K562 (cell line): ENCODE results near the gene CCL19. TPM values are rescaled to one million over a fixed set of nuclear protein-coding genes. Genes with fewer than 3 reads are reported as not detected.

ENCODE experiments used
- ATAC-seq: fragments of 200-7000 bp; cut with Tn5 transposase; 3 replicates; pipeline ENCODE4 v1.9.1; 2020; ENCODE audit warnings: moderate library complexity
- BruUV-seq: library from RNA; stranded (reverse); fragments of 400-500 nt; replicated peaks from 2 replicates; lab custom pipeline; 2021; lab: Mats Ljungman, UMichigan
- CTCF ChIA-PET: fragments of 300-600 bp; formaldehyde crosslinking; extraction: SDS; loops from one replicate; lab custom pipeline; 2021; ENCODE audit warnings: low intra/inter-chr PET ratio; lab: Yijun Ruan, JAX
- POLR2A ChIA-PET: fragments of 300-600, 350-650 bp; sonication (Branson Sonifier 250); formaldehyde crosslinking; extraction: SDS; loops from one replicate; lab custom pipeline; 2021; ENCODE audit warnings: antibody characterized with exemption, inconsistent platforms; lab: Yijun Ruan, JAX
- DNase-seq, 4 experiments: peaks; one replicate each; pipeline versions ENCODE4 v3.0.0 to v3.0.0-alpha.2; 2011 to 2018; ENCODE audit warnings: low spot score in 3 of 4, mixed read lengths in 3 of 4; ENCODE audit errors: extremely low read depth in 1 of 4
- FAIRE-seq: peaks from 2 replicates; lab custom pipeline; 2011; peaks lifted over from hg19 to GRCh38; lab: Jason Lieb, UNC
- H2AFZ ChIP-seq: 2 replicates; pipeline ENCODE4 v1.6.0; 2011; ENCODE audit warnings: low read depth, low read length, control low read depth, inconsistent platforms
- H3K27ac ChIP-seq: fragments of 200-600 bp; 3 replicates; pipeline ENCODE4 v1.8.0; 2011; ENCODE audit warnings: low read depth, mild to moderate bottlenecking, control low read depth, inconsistent platforms, low read length, moderate library complexity, mixed read lengths; ENCODE audit errors: extremely low read depth
- H3K27me3 ChIP-seq, 2 experiments: fragments of 300-600 bp in 1 of 2; 2 replicates in 1 of 2; 3 replicates in 1 of 2; pipeline versions ENCODE4 v1.6.0 to v1.8.0; 2011; ENCODE audit warnings: inconsistent platforms in 2 of 2, low read length in 2 of 2, mild to moderate bottlenecking in 1 of 2, mixed read lengths in 1 of 2, moderate library complexity in 1 of 2; ENCODE audit not compliant: control insufficient read depth in 2 of 2, insufficient read depth in 2 of 2
- H3K36me3 ChIP-seq: fragments of 300-600 bp; 3 replicates; pipeline ENCODE4 v1.8.0; 2011; ENCODE audit warnings: mild to moderate bottlenecking, low read length, inconsistent platforms; ENCODE audit not compliant: control insufficient read depth, insufficient read depth
- H3K4me1 ChIP-seq, 2 experiments: fragments of 200-600 bp in 1 of 2; replicated peaks in 1 of 2; 2 replicates in 1 of 2; 3 replicates in 1 of 2; pipeline versions ENCODE4 v1.5.1 to v1.8.0; 2011; ENCODE audit warnings: inconsistent platforms in 2 of 2, low read length in 2 of 2, mild to moderate bottlenecking in 1 of 2, mixed read lengths in 1 of 2, moderate library complexity in 1 of 2; ENCODE audit not compliant: control insufficient read depth in 2 of 2, insufficient read depth in 2 of 2
- H3K4me2 ChIP-seq: 2 replicates; pipeline ENCODE4 v1.6.1; 2011; ENCODE audit warnings: low read length, control low read depth, inconsistent platforms, mixed read lengths; ENCODE audit not compliant: insufficient read depth
- H3K4me3 ChIP-seq: fragments of 200-600 bp; sonication (generic), shearing (Covaris generic); 2 replicates; pipeline ENCODE4 v1.5.1; 2016; ENCODE audit warnings: control low read depth, inconsistent platforms
- H3K79me2 ChIP-seq: fragments of 200-600 bp; 3 replicates; pipeline ENCODE4 v1.8.0; 2011; ENCODE audit warnings: low read length, inconsistent platforms; ENCODE audit not compliant: control insufficient read depth, insufficient read depth
- H3K9ac ChIP-seq, 2 experiments: 2 replicates each; pipeline versions ENCODE4 v1.6.0 to v1.6.1; 2011; ENCODE audit warnings: low read depth in 2 of 2, low read length in 2 of 2, control low read depth in 1 of 2, inconsistent platforms in 1 of 2, mild to moderate bottlenecking in 1 of 2, mixed read lengths in 1 of 2; ENCODE audit not compliant: insufficient read depth in 1 of 2
- H3K9me1 ChIP-seq: one replicate; pipeline ENCODE4 v1.6.0; 2011; ENCODE audit warnings: inconsistent platforms, mild to moderate bottlenecking, low read length, moderate library complexity; ENCODE audit not compliant: control insufficient read depth, insufficient read depth
- H3K9me3 ChIP-seq: replicated peaks from 2 replicates; pipeline ENCODE4 v1.5.1; 2011; ENCODE audit warnings: low read depth, low read length, inconsistent platforms; ENCODE audit not compliant: control insufficient read depth, insufficient read depth
- H4K20me1 ChIP-seq: replicated peaks from 2 replicates; pipeline ENCODE4 v1.6.1; 2011; ENCODE audit warnings: low read length, inconsistent platforms, mixed read lengths; ENCODE audit not compliant: control insufficient read depth, insufficient read depth
- DNMT1 ChIP-seq: fragments of 450-650 bp; IDR thresholded peaks from 2 replicates; pipeline ENCODE4 v1.6.1; 2016; ENCODE audit warnings: antibody characterized with exemption, mild to moderate bottlenecking
- GATAD2B ChIP-seq: fragments of 450-650 bp; IDR thresholded peaks from 2 replicates; pipeline ENCODE4 v1.6.1; 2017; ENCODE audit warnings: mild to moderate bottlenecking, borderline replicate concordance
- HDAC1 ChIP-seq, 2 experiments: fragments of 450-650 bp; IDR thresholded peaks; 2 replicates each; pipeline ENCODE4 v1.6.1; 2016 to 2017; ENCODE audit warnings: inconsistent platforms in 1 of 2, mild to moderate bottlenecking in 1 of 2, moderate library complexity in 1 of 2
- NCOA2 ChIP-seq, 2 experiments: fragments of 450-650 bp; IDR thresholded peaks; 2 replicates each; pipeline ENCODE4 v1.6.1; 2018; ENCODE audit warnings: mild to moderate bottlenecking in 2 of 2, moderate library complexity in 1 of 2; ENCODE audit not compliant: partially characterized antibody in 2 of 2
- NR2F6 ChIP-seq: fragments of 450-650 bp; formaldehyde crosslinking; IDR thresholded peaks from 2 replicates; pipeline ENCODE4 v1.4.0; 2020; ENCODE audit warnings: mild to moderate bottlenecking
- RCOR1 ChIP-seq, 2 experiments: IDR thresholded peaks; 2 replicates each; pipeline ENCODE4 v1.6.1; 2012; ENCODE audit warnings: low read depth in 2 of 2, low read length in 2 of 2, borderline replicate concordance in 1 of 2, improper control_type of control experiment in 1 of 2
- TARDBP ChIP-seq: fragments of 450-650 bp; IDR thresholded peaks from 2 replicates; pipeline ENCODE4 v1.6.1; 2016
- TCF7 ChIP-seq: sonication (generic); IDR thresholded peaks from 2 replicates; pipeline ENCODE4 v1.6.1; 2016; ENCODE audit warnings: antibody characterized with exemption, borderline replicate concordance
- ZC3H8 ChIP-seq: fragments of 450-650 bp; IDR thresholded peaks from 2 replicates; pipeline ENCODE4 v1.6.1; 2017
- WGBS: fragments of 100-300 bp; shearing (Covaris generic); methylation state at CpG from one replicate; pipeline ENCODE4 v1.1.6; 2016; ENCODE audit warnings: low coverage, mixed read lengths; ENCODE audit not compliant: insufficient coverage; ENCODE audit errors: missing lambda C conversion rate; 5-methylcytosine and 5-hydroxymethylcytosine counted together
- in situ Hi-C: fragments of 300-500 bp; cut with MboI; formaldehyde crosslinking; loops from 4 replicates; pipeline ENCODE4 v1.15.0; 2018; ENCODE audit warnings: inconsistent platforms, mixed read lengths
- intact Hi-C: fragments of 100-400 bp; cut with micrococcal nuclease; formaldehyde crosslinking; loops from 2 replicates; pipeline ENCODE4 v1.14.2; 2022
- polyA plus RNA-seq, 8 experiments: library from polyadenylated mRNA; depleted of rRNA in 4 of 8; stranded (reverse) in 5 of 8; unstranded in 3 of 8; fragments of >200 nt; fragmentation: Nextera tagmentation in 2 of 8; fragmentation: Illumina TruSeq in 1 of 8; extraction: Ambion mirVana in 2 of 8; extraction: Trizol in 1 of 8; gene quantifications; 2 replicates each; pipeline versions ENCODE4 v1.2.1 to v1.2.3, GENCODE V29; 2011 to 2014; ENCODE audit warnings: inconsistent platforms in 1 of 8, missing spikeins in 1 of 8
- total RNA-seq, 7 experiments: library from RNA; depleted of rRNA in 6 of 7; stranded (reverse); fragments of >200 nt in 6 of 7; fragmentation: Illumina TruSeq in 2 of 7; extraction: Trizol in 2 of 7; gene quantifications; 2 replicates each; pipeline versions ENCODE4 v1.2.1 to v1.2.3, GENCODE V29; 2011 to 2021; ENCODE audit warnings: low replicate concordance in 1 of 7
- TF ChIP-seq, protein P1 (sequence below): fragments of 200-400 bp; formaldehyde crosslinking; IDR thresholded peaks from 2 replicates; pipeline ENCODE4 v1.6.1; 2017; ENCODE audit warnings: mild to moderate bottlenecking, low read depth, low read length, moderate library complexity
- TF ChIP-seq, protein P2 (sequence below): sonication (generic); formaldehyde crosslinking; IDR thresholded peaks from 2 replicates; pipeline ENCODE4 v1.8.1; 2023; ENCODE audit warnings: missing genetic modification reagents, mild to moderate bottlenecking, borderline replicate concordance
- TF ChIP-seq, protein P3 (sequence below): fragments of 250-450 bp; sonication (Bioruptor Pico); IDR thresholded peaks from 2 replicates; pipeline ENCODE4 v1.5.0; 2021
- TF ChIP-seq, protein P4 (sequence below): fragments of 450-650 bp; IDR thresholded peaks from 2 replicates; pipeline ENCODE4 v1.7.1; 2018; ENCODE audit warnings: mild to moderate bottlenecking, low read depth; ENCODE audit not compliant: partially characterized antibody

The CCL19 gene
- total and polyA plus RNA-seq, 9 of the 15 experiments (the other 6 are each of a cell fraction or from before 2014, with no cell fraction given) = not detected

DNA sequence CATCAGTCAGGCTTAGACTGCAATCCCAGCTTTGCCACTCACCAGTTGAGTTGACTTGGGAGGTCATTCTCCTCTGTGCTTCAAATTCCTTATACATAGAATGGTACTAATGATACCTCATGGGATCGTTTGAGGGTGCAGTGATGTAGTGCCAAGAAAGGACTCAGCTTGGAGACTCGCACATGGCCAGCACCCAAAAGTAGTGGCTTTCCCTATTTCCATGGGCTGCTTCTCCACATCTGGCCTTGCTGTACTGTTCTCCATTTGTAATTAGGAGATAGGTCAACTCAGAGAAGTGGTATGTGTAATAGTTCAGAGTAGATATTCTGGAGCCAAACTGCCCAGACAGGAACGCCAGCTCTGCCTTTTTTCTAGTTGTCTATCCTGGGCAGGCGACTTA is 5.5 kb downstream of the CCL19 start:
- Histone ChIP-seq H3K9me3 (no peaks in the 10 kb centered on the region), H3K36me3 (no peaks in the 10 kb centered on the region), H3K9me1 (no peaks in the 10 kb centered on the region), H3K27ac (no peak overlapping the region), H3K4me2 (no peak overlapping the region), H3K4me1 (no peaks in the 10 kb centered on the region), H3K79me2 (no peaks in the 10 kb centered on the region), H4K20me1 (no peaks in the 10 kb centered on the region), H3K9ac (no peak overlapping the region), H2AFZ (no peak overlapping the region), H3K4me3 (no peak overlapping the region), H3K27me3 (no peaks in the 10 kb centered on the region)
- FAIRE-seq (no peak), DNase-seq (no peak), ATAC-seq (no peak)
- in situ Hi-C loops = no loop called here
- CTCF ChIA-PET = no interaction called here
- 31% methylated on average over 4 of the region's 4 CpGs for WGBS
- intact Hi-C loops = no loop called here
- no TSS peak for BruUV-seq
- POLR2A ChIA-PET = interaction anchor here (0.6 to 0.8 kb wide), 3 partner anchors 52 to 300 kb away, joined by 3 read pairs; no protein-coding TSS in a partner anchor
- TF ChIP-seq NR2F6 (CRISPR knock-in tag) (no peak), TCF7 (no peak), DNMT1 (no peak), TARDBP (no peak), GATAD2B (no peak), HDAC1 (IDR thresholded peaks at IDR 0.05) (no peak), NCOA2 (IDR thresholded peaks at IDR 0.05; ENCODE audit: partially characterized antibody in 2 of 2) (no peak), ZC3H8 (no peak), RCOR1 (IDR thresholded peaks at IDR 0.05; ENCODE audit: borderline replicate concordance in 1 of 2, low read depth in 2 of 2, low read length in 2 of 2) (no peak)
- TF ChIP-seq, protein P1, sequence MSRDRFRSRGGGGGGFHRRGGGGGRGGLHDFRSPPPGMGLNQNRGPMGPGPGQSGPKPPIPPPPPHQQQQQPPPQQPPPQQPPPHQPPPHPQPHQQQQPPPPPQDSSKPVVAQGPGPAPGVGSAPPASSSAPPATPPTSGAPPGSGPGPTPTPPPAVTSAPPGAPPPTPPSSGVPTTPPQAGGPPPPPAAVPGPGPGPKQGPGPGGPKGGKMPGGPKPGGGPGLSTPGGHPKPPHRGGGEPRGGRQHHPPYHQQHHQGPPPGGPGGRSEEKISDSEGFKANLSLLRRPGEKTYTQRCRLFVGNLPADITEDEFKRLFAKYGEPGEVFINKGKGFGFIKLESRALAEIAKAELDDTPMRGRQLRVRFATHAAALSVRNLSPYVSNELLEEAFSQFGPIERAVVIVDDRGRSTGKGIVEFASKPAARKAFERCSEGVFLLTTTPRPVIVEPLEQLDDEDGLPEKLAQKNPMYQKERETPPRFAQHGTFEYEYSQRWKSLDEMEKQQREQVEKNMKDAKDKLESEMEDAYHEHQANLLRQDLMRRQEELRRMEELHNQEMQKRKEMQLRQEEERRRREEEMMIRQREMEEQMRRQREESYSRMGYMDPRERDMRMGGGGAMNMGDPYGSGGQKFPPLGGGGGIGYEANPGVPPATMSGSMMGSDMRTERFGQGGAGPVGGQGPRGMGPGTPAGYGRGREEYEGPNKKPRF = no peak
- TF ChIP-seq, protein P2, sequence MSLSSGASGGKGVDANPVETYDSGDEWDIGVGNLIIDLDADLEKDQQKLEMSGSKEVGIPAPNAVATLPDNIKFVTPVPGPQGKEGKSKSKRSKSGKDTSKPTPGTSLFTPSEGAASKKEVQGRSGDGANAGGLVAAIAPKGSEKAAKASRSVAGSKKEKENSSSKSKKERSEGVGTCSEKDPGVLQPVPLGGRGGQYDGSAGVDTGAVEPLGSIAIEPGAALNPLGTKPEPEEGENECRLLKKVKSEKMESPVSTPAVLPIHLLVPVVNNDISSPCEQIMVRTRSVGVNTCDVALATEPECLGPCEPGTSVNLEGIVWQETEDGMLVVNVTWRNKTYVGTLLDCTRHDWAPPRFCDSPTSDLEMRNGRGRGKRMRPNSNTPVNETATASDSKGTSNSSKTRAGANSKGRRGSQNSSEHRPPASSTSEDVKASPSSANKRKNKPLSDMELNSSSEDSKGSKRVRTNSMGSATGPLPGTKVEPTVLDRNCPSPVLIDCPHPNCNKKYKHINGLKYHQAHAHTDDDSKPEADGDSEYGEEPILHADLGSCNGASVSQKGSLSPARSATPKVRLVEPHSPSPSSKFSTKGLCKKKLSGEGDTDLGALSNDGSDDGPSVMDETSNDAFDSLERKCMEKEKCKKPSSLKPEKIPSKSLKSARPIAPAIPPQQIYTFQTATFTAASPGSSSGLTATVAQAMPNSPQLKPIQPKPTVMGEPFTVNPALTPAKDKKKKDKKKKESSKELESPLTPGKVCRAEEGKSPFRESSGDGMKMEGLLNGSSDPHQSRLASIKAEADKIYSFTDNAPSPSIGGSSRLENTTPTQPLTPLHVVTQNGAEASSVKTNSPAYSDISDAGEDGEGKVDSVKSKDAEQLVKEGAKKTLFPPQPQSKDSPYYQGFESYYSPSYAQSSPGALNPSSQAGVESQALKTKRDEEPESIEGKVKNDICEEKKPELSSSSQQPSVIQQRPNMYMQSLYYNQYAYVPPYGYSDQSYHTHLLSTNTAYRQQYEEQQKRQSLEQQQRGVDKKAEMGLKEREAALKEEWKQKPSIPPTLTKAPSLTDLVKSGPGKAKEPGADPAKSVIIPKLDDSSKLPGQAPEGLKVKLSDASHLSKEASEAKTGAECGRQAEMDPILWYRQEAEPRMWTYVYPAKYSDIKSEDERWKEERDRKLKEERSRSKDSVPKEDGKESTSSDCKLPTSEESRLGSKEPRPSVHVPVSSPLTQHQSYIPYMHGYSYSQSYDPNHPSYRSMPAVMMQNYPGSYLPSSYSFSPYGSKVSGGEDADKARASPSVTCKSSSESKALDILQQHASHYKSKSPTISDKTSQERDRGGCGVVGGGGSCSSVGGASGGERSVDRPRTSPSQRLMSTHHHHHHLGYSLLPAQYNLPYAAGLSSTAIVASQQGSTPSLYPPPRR (CRISPR knock-in tag) = no peak
- TF ChIP-seq, protein P3, sequence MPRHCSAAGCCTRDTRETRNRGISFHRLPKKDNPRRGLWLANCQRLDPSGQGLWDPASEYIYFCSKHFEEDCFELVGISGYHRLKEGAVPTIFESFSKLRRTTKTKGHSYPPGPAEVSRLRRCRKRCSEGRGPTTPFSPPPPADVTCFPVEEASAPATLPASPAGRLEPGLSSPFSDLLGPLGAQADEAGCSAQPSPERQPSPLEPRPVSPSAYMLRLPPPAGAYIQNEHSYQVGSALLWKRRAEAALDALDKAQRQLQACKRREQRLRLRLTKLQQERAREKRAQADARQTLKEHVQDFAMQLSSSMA (CRISPR knock-in tag) = no peak
- TF ChIP-seq, protein P4, sequence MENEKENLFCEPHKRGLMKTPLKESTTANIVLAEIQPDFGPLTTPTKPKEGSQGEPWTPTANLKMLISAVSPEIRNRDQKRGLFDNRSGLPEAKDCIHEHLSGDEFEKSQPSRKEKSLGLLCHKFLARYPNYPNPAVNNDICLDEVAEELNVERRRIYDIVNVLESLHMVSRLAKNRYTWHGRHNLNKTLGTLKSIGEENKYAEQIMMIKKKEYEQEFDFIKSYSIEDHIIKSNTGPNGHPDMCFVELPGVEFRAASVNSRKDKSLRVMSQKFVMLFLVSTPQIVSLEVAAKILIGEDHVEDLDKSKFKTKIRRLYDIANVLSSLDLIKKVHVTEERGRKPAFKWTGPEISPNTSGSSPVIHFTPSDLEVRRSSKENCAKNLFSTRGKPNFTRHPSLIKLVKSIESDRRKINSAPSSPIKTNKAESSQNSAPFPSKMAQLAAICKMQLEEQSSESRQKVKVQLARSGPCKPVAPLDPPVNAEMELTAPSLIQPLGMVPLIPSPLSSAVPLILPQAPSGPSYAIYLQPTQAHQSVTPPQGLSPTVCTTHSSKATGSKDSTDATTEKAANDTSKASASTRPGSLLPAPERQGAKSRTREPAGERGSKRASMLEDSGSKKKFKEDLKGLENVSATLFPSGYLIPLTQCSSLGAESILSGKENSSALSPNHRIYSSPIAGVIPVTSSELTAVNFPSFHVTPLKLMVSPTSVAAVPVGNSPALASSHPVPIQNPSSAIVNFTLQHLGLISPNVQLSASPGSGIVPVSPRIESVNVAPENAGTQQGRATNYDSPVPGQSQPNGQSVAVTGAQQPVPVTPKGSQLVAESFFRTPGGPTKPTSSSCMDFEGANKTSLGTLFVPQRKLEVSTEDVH = no peak
